NCI-H1694 treated with DMSO at 0.1 percent for 48 hours (cell line): Measurements from ENCODE around the gene MEIS2.

Source experiments
- DNase-seq: peaks from one replicate; lab custom pipeline; 2025; lab: John Stamatoyannopoulos, UW

MEIS2 gene

GRCh38 chr15:37112971-37113670 lies 12.8 kb upstream of the MEIS2 start:
- no peak for DNase-seq

GRCh38 chr15:37112171-37112570 lies 11.8 kb upstream of the MEIS2 start:
- no peak for DNase-seq

GRCh38 chr15:37111427-37111717 lies 11.0 kb upstream of the MEIS2 start:
- DNase-seq: no peak

GRCh38 chr15:37109872-37110572 lies 9.7 kb upstream of the MEIS2 start:
- DNase-seq: no peak

- DNase-seq: no peak
These were observed 9.0 kb upstream of the MEIS2 start for GRCh38 chr15:37109168-37109871.

DNA sequence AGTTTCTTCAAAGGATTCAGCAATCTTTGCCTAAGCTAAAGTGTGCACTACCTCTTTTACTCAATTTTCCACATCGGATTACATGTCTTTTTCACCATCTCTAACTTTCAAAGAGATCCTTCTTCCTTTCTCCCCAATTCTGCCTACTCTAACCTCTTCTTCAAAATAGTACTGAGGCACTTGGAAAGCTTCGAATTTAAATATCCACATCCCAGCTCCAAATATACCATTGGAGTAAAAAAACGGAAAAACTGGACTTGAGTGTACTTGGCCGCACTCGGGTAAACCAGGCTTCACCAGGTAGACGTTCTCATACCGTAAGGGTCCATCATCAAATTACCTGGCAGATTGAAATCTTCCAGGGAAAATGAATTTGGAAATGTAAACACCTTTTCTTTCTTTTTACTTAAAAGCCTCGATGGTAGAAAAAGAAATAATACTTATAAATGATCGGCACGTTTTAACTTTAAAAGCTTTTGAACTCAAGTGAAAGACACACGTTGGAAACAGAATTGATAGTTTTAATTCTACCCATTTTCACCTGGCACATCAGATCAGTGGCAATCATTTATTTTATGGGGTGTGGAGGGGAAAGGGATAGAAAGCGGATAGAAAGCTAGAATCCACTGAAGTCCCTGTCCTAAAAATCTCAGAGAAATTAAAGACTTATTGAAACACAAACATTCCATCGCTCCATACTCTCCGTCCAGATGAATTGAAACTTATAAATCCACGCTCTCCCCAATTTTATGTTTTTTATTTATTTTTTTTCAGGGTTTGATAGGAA lies 8.2 kb upstream of the MEIS2 start:
- no peak for DNase-seq

DNA sequence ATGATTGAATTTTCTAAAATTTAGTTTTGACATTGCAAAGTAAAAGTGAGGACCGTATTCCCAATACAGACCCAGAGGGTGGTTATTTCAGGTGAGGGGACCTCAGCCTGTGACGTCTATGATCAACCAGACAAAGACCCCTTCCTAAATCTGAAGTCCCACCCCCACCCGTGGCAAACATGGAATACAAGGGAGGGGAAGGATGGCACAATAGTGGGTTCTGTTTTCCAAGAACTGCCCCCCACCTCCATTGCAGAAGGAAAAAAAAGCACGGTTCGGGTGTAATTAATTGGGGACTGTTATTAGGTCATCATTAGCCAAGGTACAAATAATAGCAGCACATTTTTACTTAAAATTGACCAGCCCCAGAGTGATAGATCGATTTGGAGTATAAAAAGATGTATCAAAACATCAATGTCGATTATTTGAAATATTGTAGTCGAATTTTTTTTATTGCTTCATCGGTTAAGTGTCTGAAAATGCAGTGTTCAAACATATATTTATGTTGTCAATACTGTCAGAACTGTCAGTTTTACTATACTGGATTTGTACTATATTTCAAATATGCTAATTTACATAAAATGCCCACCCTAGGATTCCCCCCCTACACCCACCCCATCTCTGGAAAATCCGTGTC lies 7.5 kb upstream of the MEIS2 start:
- DNase-seq: no peak

GRCh38 chr15:37107071-37107743 lies 6.9 kb upstream of the MEIS2 start:
- no peak for DNase-seq

- DNase-seq: no peak
These were observed 6.2 kb upstream of the MEIS2 start for GRCh38 chr15:37106490-37107001.

GRCh38 chr15:37105889-37106288 lies 5.5 kb upstream of the MEIS2 start:
- no peak for DNase-seq

- DNase-seq: no peak
These were observed 4.7 kb upstream of the MEIS2 start for GRCh38 chr15:37105029-37105428.

DNA sequence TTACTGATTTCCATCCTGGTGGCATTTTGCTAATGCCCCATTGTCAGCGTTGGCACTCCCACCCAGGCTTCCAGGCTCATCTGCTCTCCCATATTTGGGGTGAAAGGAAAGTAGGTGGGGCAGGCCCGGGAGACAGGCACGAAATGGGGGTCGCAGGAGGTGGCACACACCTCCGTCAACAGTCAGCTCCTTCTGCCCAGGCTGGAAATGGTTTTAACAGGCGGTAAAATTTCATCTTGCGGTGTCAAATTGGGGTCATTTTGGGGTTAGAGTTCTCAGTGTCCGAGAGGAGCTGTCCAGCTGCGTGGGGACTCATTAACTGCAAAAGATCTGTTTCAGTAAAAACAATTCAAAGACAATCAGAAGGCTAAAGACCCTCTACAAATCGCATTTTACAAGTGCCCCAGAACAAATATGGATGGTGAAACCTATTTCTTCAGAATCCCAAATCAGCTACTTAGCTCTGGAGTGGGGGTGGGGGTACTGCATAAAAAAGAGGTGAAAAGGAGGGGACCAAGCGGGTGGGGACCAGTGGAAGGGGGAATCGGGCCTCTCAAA lies 4.2 kb upstream of the MEIS2 start:
- no peak for DNase-seq

DNA sequence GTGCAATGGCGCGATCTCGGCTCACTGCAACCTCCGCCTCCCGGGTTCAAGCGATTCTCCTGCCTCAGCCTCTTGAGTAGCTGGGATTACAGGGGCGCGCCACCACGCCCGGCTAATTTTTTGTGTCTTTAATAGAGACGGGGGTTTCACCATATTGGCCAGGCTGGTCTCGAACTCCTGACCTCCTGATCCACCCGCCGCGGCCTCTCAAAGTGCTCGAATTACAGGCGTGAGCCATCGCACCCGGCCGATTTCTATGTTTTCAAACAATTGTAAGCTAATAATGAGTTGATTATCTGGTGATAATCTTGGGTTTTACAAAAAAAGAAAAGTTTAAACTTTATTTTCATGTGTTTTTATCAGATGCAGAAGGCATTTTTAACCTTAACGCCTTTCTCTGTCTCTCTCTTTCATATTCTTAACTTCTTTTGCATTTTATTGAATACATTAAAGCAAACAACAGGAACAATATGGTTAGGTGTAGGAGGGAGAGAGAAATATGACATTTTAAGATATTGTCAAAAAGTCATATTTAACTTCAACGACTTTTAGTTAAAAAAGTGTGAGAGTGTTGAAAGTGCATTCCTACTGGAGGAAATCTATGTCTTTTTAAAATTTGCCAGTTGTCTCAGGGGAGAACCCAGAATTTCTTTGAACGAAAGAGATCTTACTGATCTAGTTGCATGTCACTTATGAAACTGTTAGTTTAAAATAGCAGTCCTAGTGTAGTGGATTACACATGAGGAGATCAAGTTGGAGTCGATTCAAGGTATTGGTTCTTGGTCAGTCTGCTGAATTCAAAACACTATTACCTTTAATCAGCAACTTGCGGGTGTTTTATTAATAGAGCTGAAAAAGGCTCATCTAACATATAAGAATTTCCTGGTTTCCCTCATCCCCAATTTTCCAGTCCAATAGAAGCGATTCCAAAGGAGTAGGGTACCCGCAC lies 3.4 kb upstream of the MEIS2 start:
- DNase-seq: no peak

DNA sequence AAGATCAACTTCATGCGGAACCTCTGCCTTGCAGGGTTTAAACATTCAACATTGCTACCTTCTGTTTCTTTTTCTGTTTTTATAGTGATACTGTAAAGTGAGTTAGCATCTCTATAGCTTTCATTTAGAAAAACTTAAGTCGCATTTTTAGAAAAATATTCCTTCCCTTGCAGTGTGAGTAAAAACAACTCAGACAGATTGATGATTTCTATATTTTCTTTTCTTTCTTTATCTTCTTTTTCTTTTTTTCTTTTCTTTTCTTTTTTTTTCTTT lies 2.8 kb upstream of the MEIS2 start:
- no peak for DNase-seq

DNA sequence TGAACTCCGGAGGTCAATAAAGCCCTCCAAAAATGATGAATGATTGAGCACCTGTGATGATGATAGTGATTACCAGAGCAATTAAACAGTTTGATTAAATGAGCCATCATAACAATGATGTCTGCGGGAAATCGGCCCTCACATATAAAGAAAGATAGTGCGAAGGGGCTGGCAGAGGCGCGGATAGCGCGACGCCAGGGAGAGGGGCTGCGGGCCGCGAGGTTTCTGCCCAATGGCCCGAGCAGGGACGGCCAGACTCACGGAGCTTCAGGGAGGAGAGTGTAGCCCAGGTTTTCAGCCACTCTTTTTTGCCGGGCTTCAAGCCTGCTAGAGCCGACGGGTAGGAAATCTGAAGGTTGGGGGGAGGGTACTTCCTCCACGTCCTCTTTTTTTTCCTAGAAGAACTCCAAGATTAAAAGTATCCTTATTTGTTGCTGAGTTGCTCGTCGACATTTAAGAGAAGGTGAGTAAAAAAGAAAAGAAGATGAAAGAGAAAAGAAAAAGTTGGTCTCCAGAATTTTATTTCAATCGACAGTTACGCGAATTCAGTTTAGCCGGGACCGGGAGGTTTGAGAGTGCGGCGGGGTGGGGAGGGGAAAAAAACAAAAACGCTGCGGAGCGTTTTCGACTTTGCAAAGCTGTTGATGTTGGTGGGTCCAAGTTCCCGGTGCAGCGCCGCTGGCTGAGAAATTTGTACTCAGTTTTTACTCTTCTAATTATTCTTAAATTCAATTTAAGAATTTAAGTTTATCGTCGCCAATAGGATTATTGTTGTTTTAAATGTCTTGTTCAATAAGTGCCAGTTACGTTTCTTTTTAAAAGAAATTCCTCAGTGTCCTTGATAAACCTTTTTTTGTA lies 2.2 kb upstream of the MEIS2 start:
- peak; percentile 40 for DNase-seq

DNA sequence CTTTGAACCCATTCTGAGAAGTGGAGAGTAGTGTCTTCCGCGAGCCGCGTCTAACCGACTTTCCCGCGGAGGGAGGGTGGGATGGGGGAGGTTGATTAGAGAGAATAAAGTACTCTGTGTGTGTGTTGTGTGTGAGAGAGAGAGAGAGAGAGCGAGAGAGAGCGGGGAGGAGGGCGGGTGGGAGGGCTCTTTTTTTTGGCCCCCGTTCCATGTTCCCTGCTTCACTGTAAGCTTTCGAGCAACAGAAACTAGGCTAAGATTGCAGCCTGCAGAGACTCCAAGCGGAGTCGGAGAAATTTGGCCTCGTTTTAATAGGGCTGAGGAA lies 1.6 kb upstream of the MEIS2 start:
- peak; percentile 73 for DNase-seq

GRCh38 chr15:37100966-37101215 lies 542 bp upstream of the MEIS2 start:
- peak; percentile 46 for DNase-seq

DNA sequence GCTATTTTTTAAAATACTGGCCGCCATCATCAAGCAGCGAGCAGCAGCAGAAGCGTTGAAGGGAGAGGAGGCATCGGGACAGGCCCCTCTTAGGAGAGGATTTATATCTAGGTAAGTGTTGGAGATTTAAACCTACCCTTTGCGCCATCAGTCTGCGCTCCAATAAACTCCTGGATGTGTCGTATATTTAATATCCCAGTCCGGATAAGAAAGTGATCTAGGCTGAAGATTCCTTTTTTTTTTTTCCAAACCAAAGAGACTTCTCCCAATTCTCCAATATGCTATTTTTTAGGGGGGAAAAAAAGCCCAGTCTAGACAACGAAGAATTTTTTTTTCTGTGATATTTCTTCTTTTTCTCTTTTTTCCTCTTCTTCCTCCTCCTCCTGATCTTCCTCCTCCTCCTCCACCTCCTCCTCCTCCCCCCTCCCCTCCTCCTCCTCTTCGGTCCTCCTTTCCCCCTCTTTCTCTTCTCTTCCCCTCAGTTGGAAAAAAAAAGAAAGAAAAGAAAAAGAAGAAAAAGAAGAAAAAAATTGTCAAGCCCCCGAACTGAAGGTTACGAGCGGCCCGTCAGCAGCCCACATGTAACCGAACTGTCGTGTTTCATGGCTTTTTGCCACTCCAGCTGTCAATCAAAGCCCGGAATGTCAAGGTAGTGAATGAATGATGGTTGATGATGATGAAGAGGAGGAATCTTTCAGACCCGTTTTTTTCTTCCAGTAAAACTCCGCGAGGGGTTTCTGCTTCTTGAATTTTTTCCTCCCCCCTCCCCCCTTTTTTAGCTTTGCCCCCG lies 835 bp downstream of the MEIS2 start:
- peak; percentile 36 for DNase-seq
